ENCODE measurements around the gene BRD4.

- TF ChIP-seq CTCF (IDR thresholded peaks at IDR 0.05 in 4 of 5, conservative IDR thresholded peaks at IDR 0.05 in 1 of 5) = no peak
- TF ChIP-seq POLR2A (IDR thresholded peaks at IDR 0.05) = no peak
These were observed 97.8 kb downstream of the BRD4 start for GRCh38 chr19:15234431-15235130.

All from gastrocnemius medialis (tissue), 4 donors.